HG03066 (cell line): ENCODE results near the gene SPO11.

Source experiments
- ATAC-seq: cut with Tn5 transposase; IDR thresholded peaks from one replicate; pipeline ENCODE4 v1.9.1; 2021; ENCODE audit warnings: low read depth; ENCODE audit not compliant: unreplicated experiment

Gene SPO11

GRCh38 chr20:57329608-57330221, at the start of gene SPO11:
TSS of gene SPO11 (plus strand) at chr20:57329803. CDS start at chr20:57329868, 65 bp downstream.
- no peak for ATAC-seq

- ATAC-seq: no peak
These were observed 49.4 kb upstream of the SPO11 start for GRCh38 chr20:57280221-57280620.

- ATAC-seq: no peak
These were observed 47.7 kb upstream of the SPO11 start for GRCh38 chr20:57281900-57282299.

GRCh38 chr20:57282670-57283361, 46.8 kb upstream of the SPO11 start:
- ATAC-seq: no peak

GRCh38 chr20:57283860-57284259, 45.7 kb upstream of the SPO11 start:
- no peak for ATAC-seq

- ATAC-seq: no peak
These were observed 42.4 kb upstream of the SPO11 start for GRCh38 chr20:57287007-57287880.

GRCh38 chr20:57287901-57288300, 41.7 kb upstream of the SPO11 start:
- no peak for ATAC-seq

GRCh38 chr20:57288651-57289277, 40.8 kb upstream of the SPO11 start:
- no peak for ATAC-seq

- ATAC-seq: no peak
These were observed 40.0 kb upstream of the SPO11 start for GRCh38 chr20:57289391-57290177.

GRCh38 chr20:57290178-57290484, 39.5 kb upstream of the SPO11 start:
- ATAC-seq: no peak

- no peak for ATAC-seq
These were observed 38.6 kb upstream of the SPO11 start for GRCh38 chr20:57291003-57291402.

GRCh38 chr20:57291694-57292093, 37.9 kb upstream of the SPO11 start:
- no peak for ATAC-seq

GRCh38 chr20:57292611-57293010, 37.0 kb upstream of the SPO11 start:
- no peak for ATAC-seq

- ATAC-seq: no peak
These were observed 35.6 kb upstream of the SPO11 start for GRCh38 chr20:57293995-57294394.

GRCh38 chr20:57294550-57294949, 35.1 kb upstream of the SPO11 start:
- no peak for ATAC-seq

- ATAC-seq: no peak
These were observed 31.1 kb upstream of the SPO11 start for GRCh38 chr20:57298457-57298856.

- ATAC-seq: no peak
These were observed 28.6 kb upstream of the SPO11 start for GRCh38 chr20:57301026-57301425.

- no peak for ATAC-seq
These were observed 22.9 kb upstream of the SPO11 start for GRCh38 chr20:57306747-57307146.

GRCh38 chr20:57308451-57309271, 20.9 kb upstream of the SPO11 start:
- ATAC-seq: no peak
